HG02759 (cell line): Measurements from ENCODE around the gene TADA2A.
A peak's percentile ranks its signal among the peaks of the same experiment; 100 is the strongest.
"Not testable (repeated sequence)": the region's sequence is repeated elsewhere in the genome, so short reads cannot be mapped to it uniquely, and the experiment has no call there.

Experiments used
- ATAC-seq: cut with Tn5 transposase; IDR thresholded peaks from one replicate; pipeline ENCODE4 v1.9.1; 2021; ENCODE audit warnings: mild to moderate bottlenecking, moderate library complexity; ENCODE audit not compliant: unreplicated experiment

TADA2A gene

GRCh38 chr17:37490022-37490587 lies 83.4 kb downstream of the TADA2A start:
- peak; percentile 49 for ATAC-seq

- ATAC-seq = no peak
These were observed 84.2 kb downstream of the TADA2A start for GRCh38 chr17:37490638-37491614.

- ATAC-seq = no peak
These were observed 85.5 kb downstream of the TADA2A start for GRCh38 chr17:37492167-37492566.

GRCh38 chr17:37493249-37494027 lies 86.8 kb downstream of the TADA2A start:
- ATAC-seq = no peak

GRCh38 chr17:37494401-37494831 lies 87.7 kb downstream of the TADA2A start:
- ATAC-seq = no peak

GRCh38 chr17:37494971-37495370 lies 88.3 kb downstream of the TADA2A start:
- ATAC-seq = no peak

GRCh38 chr17:37500378-37500777 lies 93.7 kb downstream of the TADA2A start:
- ATAC-seq = no peak

GRCh38 chr17:37502009-37502936 lies 95.6 kb downstream of the TADA2A start:
- no peak for ATAC-seq

- no peak for ATAC-seq
These were observed 96.5 kb downstream of the TADA2A start for GRCh38 chr17:37503148-37503547.

- ATAC-seq = no peak
These were observed 98.6 kb downstream of the TADA2A start for GRCh38 chr17:37505333-37505732.

- ATAC-seq = no peak
These were observed 100.0 kb downstream of the TADA2A start for GRCh38 chr17:37506678-37507077.

- ATAC-seq = no peak
These were observed 100.4 kb downstream of the TADA2A start for GRCh38 chr17:37507111-37507510.

GRCh38 chr17:37510056-37510455 lies 103.4 kb downstream of the TADA2A start:
- ATAC-seq = no peak

- not testable (repeated sequence) for ATAC-seq
These were observed 105.0 kb downstream of the TADA2A start for GRCh38 chr17:37511642-37512041.

GRCh38 chr17:37512442-37513068 lies 105.9 kb downstream of the TADA2A start:
- ATAC-seq = no peak

- ATAC-seq = no peak
These were observed 107.0 kb downstream of the TADA2A start for GRCh38 chr17:37513711-37514110.

- ATAC-seq = no peak
These were observed 109.5 kb downstream of the TADA2A start for GRCh38 chr17:37516127-37516571.

- ATAC-seq = no peak
These were observed 111.2 kb downstream of the TADA2A start for GRCh38 chr17:37517881-37518280.

- ATAC-seq = no peak
These were observed 112.1 kb downstream of the TADA2A start for GRCh38 chr17:37518826-37519225.
